H1 (cell line): ENCODE results near the gene PID1. TPM values are rescaled to one million over a fixed set of nuclear protein-coding genes. Genes with fewer than 3 reads are reported as not detected.

Source experiments
- CTCF ChIA-PET: fragments of 300-600 bp; sonication (Branson Sonifier 250); formaldehyde crosslinking; loops from one replicate; lab custom pipeline; 2021; ENCODE audit not compliant: partially characterized antibody; lab: Charles Lee
- POLR2A ChIA-PET: fragments of 300-600 bp; sonication (Branson Sonifier 250); formaldehyde crosslinking; loops from one replicate; lab custom pipeline; 2021; ENCODE audit warnings: inconsistent platforms; ENCODE audit not compliant: partially characterized antibody; lab: Charles Lee
- DNase-seq, 2 experiments: peaks; one replicate each; pipeline versions ENCODE4 v3.0.0 to v3.0.0-alpha.2; 2010 to 2022; ENCODE audit warnings: low spot score in 2 of 2, low read depth in 1 of 2, mixed read lengths in 1 of 2
- FAIRE-seq: peaks from 2 replicates; lab custom pipeline; 2011; peaks lifted over from hg19 to GRCh38; lab: Jason Lieb, UNC
- H2AFZ ChIP-seq: 2 replicates; pipeline ENCODE4 v1.8.1; 2012; ENCODE audit warnings: low read length, inconsistent platforms
- H2AK5ac ChIP-seq: 2 replicates; pipeline ENCODE4 v1.6.1; 2013; ENCODE audit warnings: low read depth, low read length
- H2BK120ac ChIP-seq: replicated peaks from 2 replicates; pipeline ENCODE3; 2013; ENCODE audit warnings: low read depth, low read length, inconsistent platforms
- H2BK12ac ChIP-seq: 2 replicates; pipeline ENCODE4 v1.6.1; 2013; ENCODE audit warnings: low read depth, low read length
- H2BK15ac ChIP-seq: 2 replicates; pipeline ENCODE4 v1.6.1; 2013; ENCODE audit warnings: low read length
- H2BK20ac ChIP-seq: 2 replicates; pipeline ENCODE4 v1.6.1; 2013; ENCODE audit warnings: low read length
- H2BK5ac ChIP-seq: 2 replicates; pipeline ENCODE4 v1.6.1; 2013; ENCODE audit warnings: low read depth, low read length
- H3K14ac ChIP-seq: 2 replicates; pipeline ENCODE4 v1.6.1; 2013; ENCODE audit warnings: inconsistent platforms; ENCODE audit not compliant: insufficient read length
- H3K18ac ChIP-seq: 2 replicates; pipeline ENCODE4 v1.6.1; 2013; ENCODE audit warnings: low read length; ENCODE audit errors: extremely low read depth
- H3K23ac ChIP-seq: 2 replicates; pipeline ENCODE4 v1.6.1; 2013; ENCODE audit warnings: inconsistent platforms; ENCODE audit not compliant: insufficient read length
- H3K23me2 ChIP-seq: 2 replicates; pipeline ENCODE4 v1.6.1; 2013; ENCODE audit warnings: low read depth, low read length
- H3K27ac ChIP-seq: 2 replicates; pipeline ENCODE4 v1.6.1; 2011; ENCODE audit warnings: low read depth, low read length, inconsistent platforms
- H3K27me3 ChIP-seq, 4 experiments: replicated peaks in 1 of 4; 1 replicate in 1 of 4; 2 replicates in 3 of 4; pipeline versions ENCODE4 v1.6.1 to v1.8.1; 2011 to 2013; ENCODE audit warnings: low read length in 3 of 4, mild to moderate bottlenecking in 3 of 4, inconsistent platforms in 2 of 4, mixed read lengths in 2 of 4, moderate library complexity in 1 of 4; ENCODE audit not compliant: control insufficient read depth in 3 of 4, insufficient read depth in 3 of 4; ENCODE audit errors: extremely low read depth in 1 of 4
- H3K36me3 ChIP-seq, 4 experiments: 2 replicates each; pipeline versions ENCODE4 v1.6.1 to v1.8.1; 2011 to 2013; ENCODE audit warnings: mild to moderate bottlenecking in 4 of 4, low read length in 3 of 4, moderate library complexity in 2 of 4, control low read depth in 1 of 4, inconsistent platforms in 1 of 4; ENCODE audit not compliant: insufficient read depth in 4 of 4, control insufficient read depth in 2 of 4
- H3K4ac ChIP-seq: replicated peaks from 2 replicates; pipeline ENCODE3; 2013; ENCODE audit warnings: low read length, low read depth, mixed read lengths, inconsistent platforms; ENCODE audit not compliant: insufficient read length
- H3K4me1 ChIP-seq, 4 experiments: replicated peaks in 1 of 4; 1 replicate in 1 of 4; 2 replicates in 3 of 4; pipeline versions ENCODE4 v1.6.1 to v1.8.1; 2011 to 2013; ENCODE audit warnings: low read length in 3 of 4, inconsistent platforms in 2 of 4, mixed read lengths in 1 of 4; ENCODE audit not compliant: insufficient read depth in 4 of 4, control insufficient read depth in 3 of 4
- H3K4me2 ChIP-seq, 2 experiments: 2 replicates each; pipeline versions ENCODE4 v1.6.1 to v1.8.1; 2011 to 2013; ENCODE audit warnings: low read depth in 2 of 2, low read length in 2 of 2, control low read depth in 1 of 2, inconsistent platforms in 1 of 2, mild to moderate bottlenecking in 1 of 2; ENCODE audit not compliant: insufficient read depth in 1 of 2
- H3K4me3 ChIP-seq, 4 experiments: fragments of 200-600, 300-600 bp in 1 of 4; sonication (generic), shearing (Covaris generic), sonication (Bioruptor Twin) in 1 of 4; 2 replicates each; pipeline versions ENCODE4 v1.5.1 to v1.8.1; 2011 to 2016; ENCODE audit warnings: low read length in 4 of 4, low read depth in 3 of 4, control low read depth in 2 of 4, inconsistent platforms in 2 of 4, mild to moderate bottlenecking in 2 of 4, mixed read lengths in 1 of 4, moderate library complexity in 1 of 4; ENCODE audit not compliant: insufficient read depth in 2 of 4; ENCODE audit errors: extremely low read depth in 1 of 4
- H3K56ac ChIP-seq: replicated peaks from 2 replicates; pipeline ENCODE3; 2013; ENCODE audit warnings: low read depth, mild to moderate bottlenecking, mixed read lengths, low read length, inconsistent platforms; ENCODE audit not compliant: insufficient read length
- H3K79me1 ChIP-seq: 2 replicates; pipeline ENCODE4 v1.6.1; 2013; ENCODE audit warnings: low read depth, low read length, control low read depth
- H3K79me2 ChIP-seq, 2 experiments: 2 replicates each; pipeline versions ENCODE4 v1.6.1 to v1.8.1; 2012 to 2013; ENCODE audit warnings: low read length in 2 of 2, mild to moderate bottlenecking in 2 of 2, inconsistent platforms in 1 of 2; ENCODE audit not compliant: insufficient read depth in 2 of 2, control insufficient read depth in 1 of 2
- H3K9ac ChIP-seq, 4 experiments: replicated peaks in 1 of 4; 1 replicate in 1 of 4; 2 replicates in 3 of 4; pipeline versions ENCODE4 v1.6.1 to v1.8.1; 2011 to 2013; ENCODE audit warnings: low read depth in 3 of 4, low read length in 3 of 4, control low read depth in 2 of 4, mild to moderate bottlenecking in 2 of 4, moderate library complexity in 2 of 4, inconsistent platforms in 1 of 4; ENCODE audit errors: extremely low read depth in 1 of 4
- H3K9me3 ChIP-seq, 2 experiments: 2 replicates each; pipeline versions ENCODE4 v1.6.1 to v1.8.1; 2012 to 2013; ENCODE audit warnings: mild to moderate bottlenecking in 2 of 2, moderate library complexity in 2 of 2, control low read depth in 1 of 2, inconsistent platforms in 1 of 2, low read depth in 1 of 2, low read length in 1 of 2, mixed read lengths in 1 of 2; ENCODE audit not compliant: insufficient read depth in 2 of 2
- H4K20me1 ChIP-seq, 2 experiments: replicated peaks in 1 of 2; 2 replicates each; pipeline versions ENCODE3 to v1.8.1; 2011 to 2013; ENCODE audit warnings: inconsistent platforms in 2 of 2, low read length in 2 of 2, mild to moderate bottlenecking in 1 of 2; ENCODE audit not compliant: insufficient read depth in 2 of 2, control insufficient read depth in 1 of 2
- H4K5ac ChIP-seq: 2 replicates; pipeline ENCODE4 v1.6.1; 2013; ENCODE audit warnings: low read length, low read depth, mixed read lengths, inconsistent platforms; ENCODE audit not compliant: insufficient read length
- H4K8ac ChIP-seq: 2 replicates; pipeline ENCODE4 v1.8.0; 2013; ENCODE audit warnings: mild to moderate bottlenecking, moderate library complexity, low read length, inconsistent platforms; ENCODE audit not compliant: insufficient read depth; ENCODE audit errors: extremely low read depth
- H4K91ac ChIP-seq: replicated peaks from 2 replicates; pipeline ENCODE3; 2013; ENCODE audit warnings: low read length, mixed read lengths, inconsistent platforms; ENCODE audit not compliant: insufficient read length
- BACH1 ChIP-seq: IDR thresholded peaks from 2 replicates; pipeline ENCODE4 v1.6.1; 2012; ENCODE audit warnings: low read length, improper control_type of control experiment
- BRCA1 ChIP-seq: IDR thresholded peaks from 2 replicates; pipeline ENCODE4 v1.6.1; 2012; ENCODE audit warnings: low read depth, low read length, improper control_type of control experiment
- CEBPB ChIP-seq: IDR thresholded peaks from 2 replicates; pipeline ENCODE4 v1.6.1; 2012; ENCODE audit warnings: low read depth, low read length
- EP300 ChIP-seq, 2 experiments: IDR thresholded peaks; 1 replicate in 1 of 2; 2 replicates in 1 of 2; pipeline ENCODE4 v1.6.1; 2011 to 2012; ENCODE audit warnings: low read depth in 2 of 2, low read length in 2 of 2, mild to moderate bottlenecking in 2 of 2, borderline replicate concordance in 1 of 2, inconsistent platforms in 1 of 2, moderate library complexity in 1 of 2
- FOSL1 ChIP-seq: IDR thresholded peaks from 2 replicates; pipeline ENCODE4 v1.6.1; 2011; ENCODE audit warnings: mild to moderate bottlenecking, low read depth, low read length, moderate library complexity; ENCODE audit not compliant: insufficient read depth
- ZNF274 ChIP-seq: IDR thresholded peaks from 2 replicates; pipeline ENCODE4 v1.7.0; 2012; ENCODE audit warnings: low read length, borderline replicate concordance; ENCODE audit errors: extremely low read depth
- WGBS, 2 experiments: shearing (Covaris generic) in 1 of 2; methylation state at CpG; one replicate each; pipeline versions ENCODE4 v1.1.6 to v1.1.7; 2013 to 2015; ENCODE audit warnings: low lambda C conversion rate in 2 of 2, mixed read lengths in 2 of 2, inconsistent platforms in 1 of 2, low coverage in 1 of 2, missing lambda C conversion rate in 1 of 2; ENCODE audit not compliant: insufficient replicate concordance in 2 of 2, insufficient coverage in 1 of 2, insufficient read length in 1 of 2; ENCODE audit errors: extremely low coverage in 1 of 2, missing lambda C conversion rate in 1 of 2; 5-methylcytosine and 5-hydroxymethylcytosine counted together
- polyA plus RNA-seq, 7 experiments: library from polyadenylated mRNA; depleted of rRNA in 3 of 7; stranded (reverse) in 5 of 7; unstranded in 2 of 7; fragments of >200 nt in 5 of 7; fragments of 200-250 nt in 2 of 7; gene quantifications; 1 replicate in 5 of 7; 2 replicates in 1 of 7; 4 replicates in 1 of 7; pipeline versions ENCODE4 v1.2.1 to v1.2.3, GENCODE V29; 2011 to 2013; ENCODE audit warnings: missing spikeins in 2 of 7, mixed read lengths in 2 of 7
- total RNA-seq: library from RNA; stranded (reverse); fragmentation: NEBNext Ultra II Directional; extraction: Animal tissue kit (Norgen Biotek cat#: 25700); gene quantifications from 2 replicates; pipeline ENCODE4 v1.2.1, GENCODE V29; 2021

The PID1 gene
- total and polyA plus RNA-seq, 2 of the 8 experiments (the other 6 are each of a cell fraction or from before 2014, with no cell fraction given), result 1.5 to 3.3 TPM

DNA sequence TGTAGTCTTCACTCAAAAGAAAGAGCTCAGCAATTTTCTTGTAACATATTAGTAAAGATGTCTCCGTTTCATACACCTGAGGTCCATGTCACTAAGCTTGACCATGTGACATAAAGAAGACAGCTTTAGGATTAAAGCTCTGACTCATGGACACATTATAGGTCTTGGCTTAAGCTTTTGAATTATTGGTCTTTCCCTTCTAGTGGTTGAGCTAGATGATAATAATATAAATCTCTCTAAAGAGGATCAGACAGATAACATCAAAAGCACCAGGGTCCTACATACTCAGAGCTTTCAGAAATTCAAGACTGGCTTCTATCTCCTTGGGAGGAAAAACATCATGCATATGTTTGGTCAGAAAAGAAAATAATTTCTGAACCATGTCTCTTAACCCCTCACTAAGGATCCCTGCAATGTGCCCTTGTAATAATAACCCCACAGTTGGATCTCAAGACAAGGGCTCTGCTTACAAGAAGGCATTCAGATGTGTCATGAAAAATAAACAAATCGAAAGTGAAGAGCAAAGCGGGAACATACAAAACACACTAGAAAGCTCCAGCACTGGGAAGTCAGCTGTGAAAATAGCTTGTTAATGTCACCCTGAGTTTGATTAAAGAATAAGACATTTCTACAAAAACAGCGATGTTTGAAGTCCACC is 174.5 kb downstream of the PID1 start:
- H3K4me2 ChIP-seq, result no peak overlapping the region
- H3K14ac ChIP-seq, result no peak overlapping the region
- no peak overlapping the region for H2BK12ac ChIP-seq
- no peak overlapping the region for H2AFZ ChIP-seq
- no peak overlapping the region for H3K4ac ChIP-seq
- H3K36me3 ChIP-seq, result no peaks in the 10 kb centered on the region
- FAIRE-seq (no peak), DNase-seq (no peak)
- WGBS, 2 experiments, result 74% methylated on average over 4 of the region's 4 CpGs; no CpG with 5 or more reads in 1 of the 2 experiments
- no peaks in the 10 kb centered on the region for H4K20me1 ChIP-seq
- no peak overlapping the region for H2AK5ac ChIP-seq
- no peaks in the 10 kb centered on the region for H3K27me3 ChIP-seq
- H4K8ac ChIP-seq, result no peak overlapping the region
- no peak overlapping the region for H3K56ac ChIP-seq
- no peak overlapping the region for H3K18ac ChIP-seq
- H3K27ac ChIP-seq, result no peak overlapping the region
- H2BK120ac ChIP-seq, result no peak overlapping the region
- H2BK20ac ChIP-seq, result no peak overlapping the region
- H2BK5ac ChIP-seq, result no peak overlapping the region
- no peaks in the 10 kb centered on the region for H3K9me3 ChIP-seq
- peaks cover 0 to 2% (median 0%) of the 10 kb centered on the region in 4 experiments; a peak in 2 of 7 replicates for H3K4me1 ChIP-seq
- no peak overlapping the region for H3K23ac ChIP-seq
- no peak overlapping the region for H3K4me3 ChIP-seq
- no peak overlapping the region for H4K91ac ChIP-seq
- no peaks in the 10 kb centered on the region for H3K23me2 ChIP-seq
- H3K79me1 ChIP-seq, result no peaks in the 10 kb centered on the region
- POLR2A ChIA-PET, result no interaction called here
- CTCF ChIA-PET, result interaction anchor here (0.6 to 1.9 kb wide), 5 partner anchors 176 to 651 kb away, joined by 3 to 5 read pairs (median 4); no protein-coding TSS in a partner anchor
- H4K5ac ChIP-seq, result no peak overlapping the region
- no peaks in the 10 kb centered on the region for H3K79me2 ChIP-seq
- H3K9ac ChIP-seq, result no peak overlapping the region
- no peak overlapping the region for H2BK15ac ChIP-seq
- TF ChIP-seq CEBPB (no peak), EP300 (IDR thresholded peaks at IDR 0.05; ENCODE audit: borderline replicate concordance in 1 of 2, low read depth in 2 of 2, low read length in 2 of 2) (no peak), FOSL1 (no peak), ZNF274 (no peak), BRCA1 (no peak), BACH1 (no peak)
